ENCODE results near the gene HSFX1.

Gene HSFX1

DNA sequence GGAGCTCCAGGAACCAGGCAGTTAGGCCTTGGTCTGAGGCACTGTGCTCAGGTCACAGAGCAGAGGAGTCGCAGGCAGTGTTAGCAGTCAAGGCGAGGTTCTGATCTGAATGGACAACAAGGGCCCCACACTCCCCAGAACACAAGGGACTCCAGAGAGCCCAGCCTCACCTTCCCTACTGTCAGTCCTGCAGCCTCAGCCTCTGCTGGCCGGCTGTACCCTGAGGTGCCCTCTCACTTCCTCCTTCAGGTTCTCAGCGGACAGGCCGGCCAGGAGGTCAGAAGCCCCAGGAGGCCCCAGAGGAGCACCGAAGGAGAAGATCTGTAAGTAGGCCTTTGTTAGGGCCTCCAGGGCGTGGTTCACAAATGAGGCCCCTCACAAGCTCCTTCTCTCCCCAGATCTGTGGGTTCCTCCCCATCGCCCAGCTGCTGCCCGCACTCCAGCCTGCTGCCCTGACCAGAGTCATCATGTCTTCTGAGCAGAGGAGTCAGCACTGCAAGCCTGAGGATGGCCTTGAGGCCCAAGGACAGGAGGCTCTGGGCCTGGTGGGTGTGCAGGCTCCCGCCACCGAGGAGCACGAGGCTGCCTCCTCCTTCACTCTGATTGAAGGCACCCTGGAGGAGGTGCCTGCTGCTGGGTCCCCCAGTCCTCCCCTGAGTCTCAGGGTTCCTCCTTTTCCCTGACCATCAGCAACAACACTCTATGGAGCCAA, 34.0 kb downstream of the HSFX1 start:
- no peak for DNase-seq

DNA sequence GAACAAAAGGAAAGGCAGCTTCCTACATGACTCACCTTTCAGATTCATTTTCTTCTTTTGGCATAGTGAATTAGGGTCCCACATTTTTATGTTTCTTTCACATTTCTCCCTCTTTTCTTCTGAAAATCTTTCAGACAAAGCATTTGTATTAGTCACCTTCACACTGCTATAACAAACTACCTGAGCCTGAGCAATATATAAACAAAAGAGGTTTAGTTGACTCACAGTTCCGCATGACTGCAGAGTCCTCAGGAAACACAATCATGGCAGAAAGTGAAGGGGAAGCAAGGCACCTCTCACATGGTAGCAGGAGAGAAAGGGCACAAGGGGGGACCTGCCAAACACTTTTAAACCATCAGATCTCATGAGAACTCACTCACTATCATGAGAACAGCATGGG, 44.8 kb downstream of the HSFX1 start:
- no peak for DNase-seq

GRCh38 chrX:149819371-149819770, 45.5 kb downstream of the HSFX1 start:
- no peak for DNase-seq

DNA sequence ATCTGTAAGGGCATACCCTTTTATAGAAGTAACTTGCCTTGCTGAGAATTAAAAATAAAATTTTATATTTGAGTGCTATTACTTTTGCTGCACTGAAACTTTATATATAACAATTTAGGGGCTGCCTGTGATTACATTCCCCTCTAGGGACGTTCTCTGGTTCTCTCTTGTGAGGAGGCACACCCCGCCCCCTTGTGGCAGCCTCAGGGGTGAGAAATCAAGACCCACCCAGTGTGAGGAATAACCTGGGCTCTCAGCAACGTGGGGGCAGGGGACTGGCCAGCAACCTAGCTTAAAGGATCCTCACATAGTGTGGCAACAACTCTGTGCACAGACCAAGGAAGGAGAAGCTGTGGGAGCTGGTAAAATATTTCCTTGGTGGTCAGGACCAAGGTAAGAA, 51.6 kb downstream of the HSFX1 start:
- DNase-seq, result peak; percentile 74 to 76

Measured in activated T-cell treated with anti-CD3 and anti-CD28 coated beads, Interleukin-2, amount 50 U/mL, for 48 hours (primary cell).